ENCODE measurements around the gene SLC13A5. TPM values are rescaled to one million over a fixed set of nuclear protein-coding genes. Genes with fewer than 3 reads are reported as not detected.

Gene SLC13A5
- total RNA-seq, 1 experiment from 2014 or later: 0.07 TPM

DNA sequence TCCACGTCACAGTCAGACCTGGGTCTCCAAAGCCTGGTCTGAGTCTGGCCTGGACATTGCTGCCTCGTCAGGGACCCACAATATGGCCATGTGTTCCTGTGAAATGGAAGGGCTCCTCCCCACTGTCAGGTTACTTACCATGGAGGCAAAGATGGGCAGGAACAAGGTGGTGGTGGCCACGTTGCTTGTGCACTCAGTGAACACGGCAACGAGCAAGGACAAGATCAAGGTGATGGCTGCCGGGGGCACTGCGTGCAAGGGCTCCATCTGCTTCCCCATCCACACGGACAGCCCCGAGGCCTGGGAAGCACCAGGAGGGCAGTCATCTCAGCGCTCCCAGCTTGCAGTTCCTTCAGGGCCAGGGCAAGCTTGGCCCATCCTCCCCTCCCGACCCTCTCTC, 22.5 kb downstream of the SLC13A5 start:
- no peak for ATAC-seq
- H3K9me2 ChIP-seq (ENCODE audit: insufficient read depth): no peaks in the 10 kb centered on the region
- TF ChIP-seq CBX3 (IDR thresholded peaks at IDR 0.05; ENCODE audit: low read depth) (no peak), TCF7L2 (IDR thresholded peaks at IDR 0.05; ENCODE audit: borderline replicate concordance, extremely low read depth, insufficient read depth, insufficient read length) (no peak)
- POLR2A ChIA-PET: no interaction called here
- no peak overlapping the region for H3K4me2 ChIP-seq (ENCODE audit: low read length)
- no peaks in the 10 kb centered on the region for H3K9me3 ChIP-seq (ENCODE audit: control insufficient read depth in 1 of 2, insufficient read depth in 1 of 2, low read depth in 1 of 2, low read length in 2 of 2)
- RAD21 ChIA-PET (ENCODE audit: low non-redundant PET in 1 of 2, low total read pairs in 2 of 2, uncharacterized antibody in 2 of 2, unreplicated experiment in 2 of 2): no interaction called here
- H3K27ac ChIP-seq (ENCODE audit: low read depth, low read length): no peak overlapping the region
- no peaks in the 10 kb centered on the region for H3K79me2 ChIP-seq (ENCODE audit: insufficient read depth, low read length)
- no peak overlapping the region for H3K9ac ChIP-seq (ENCODE audit: low read length)
- no peak overlapping the region for H3K4me3 ChIP-seq (replicated peaks in 1 of 2; ENCODE audit: low read depth in 1 of 2, low read length in 2 of 2)
- DNase-seq (ENCODE audit: low read depth, low spot score): no peak
- H3K4me1 ChIP-seq (ENCODE audit: control insufficient read depth in 1 of 2, insufficient read depth in 2 of 2, low read length in 2 of 2): no peaks in the 10 kb centered on the region
- intact Hi-C loops (cut with micrococcal nuclease): no loop called here
- no peaks in the 10 kb centered on the region for H3K36me3 ChIP-seq (ENCODE audit: control insufficient read depth in 1 of 2, insufficient read depth in 2 of 2, low read length in 2 of 2)
- H3K27me3 ChIP-seq (ENCODE audit: insufficient read depth, low read length): peaks cover 14% of the 10 kb centered on the region; the same call in 1 of the 2 replicates
- H4K20me1 ChIP-seq (ENCODE audit: insufficient read depth): no peaks in the 10 kb centered on the region
- BruUV-seq (replicated peaks): no TSS peak
- CTCF ChIA-PET: interaction anchor here (1.2 to 1.4 kb wide), 2 partner anchors 11 to 314 kb away, joined by 3 read pairs; no protein-coding TSS in a partner anchor
- H2AFZ ChIP-seq (ENCODE audit: low read depth, low read length, poor library complexity, severe bottlenecking): no peak overlapping the region

DNA sequence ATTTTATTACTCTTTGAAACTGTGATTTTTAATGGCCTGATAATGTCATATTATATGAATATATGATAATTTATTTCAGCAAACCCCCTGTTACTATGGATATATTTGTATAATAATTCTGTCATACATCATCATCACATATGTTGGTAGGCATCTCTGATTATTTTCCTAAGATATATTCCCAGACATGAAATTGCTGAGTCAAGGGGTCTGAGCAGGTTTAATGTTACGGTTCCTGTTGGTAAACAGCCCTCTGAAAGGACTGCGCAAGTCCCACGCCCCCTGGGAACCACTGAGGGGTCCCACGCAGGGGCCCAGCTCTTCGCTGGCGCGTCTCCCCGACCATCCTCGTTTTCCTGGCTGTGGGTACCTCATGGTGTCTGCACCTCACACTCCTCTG, 24.2 kb downstream of the SLC13A5 start:
- ChIA-PET RAD21 (ENCODE audit: low non-redundant PET in 1 of 2, low total read pairs in 2 of 2, uncharacterized antibody in 2 of 2, unreplicated experiment in 2 of 2) (no interaction called here), POLR2A (no interaction called here), CTCF (no interaction called here)
- no peaks in the 10 kb centered on the region for H3K36me3 ChIP-seq (ENCODE audit: control insufficient read depth in 1 of 2, insufficient read depth in 2 of 2, low read length in 2 of 2)
- no peaks in the 10 kb centered on the region for H4K20me1 ChIP-seq (ENCODE audit: insufficient read depth)
- TF ChIP-seq, protein P1, sequence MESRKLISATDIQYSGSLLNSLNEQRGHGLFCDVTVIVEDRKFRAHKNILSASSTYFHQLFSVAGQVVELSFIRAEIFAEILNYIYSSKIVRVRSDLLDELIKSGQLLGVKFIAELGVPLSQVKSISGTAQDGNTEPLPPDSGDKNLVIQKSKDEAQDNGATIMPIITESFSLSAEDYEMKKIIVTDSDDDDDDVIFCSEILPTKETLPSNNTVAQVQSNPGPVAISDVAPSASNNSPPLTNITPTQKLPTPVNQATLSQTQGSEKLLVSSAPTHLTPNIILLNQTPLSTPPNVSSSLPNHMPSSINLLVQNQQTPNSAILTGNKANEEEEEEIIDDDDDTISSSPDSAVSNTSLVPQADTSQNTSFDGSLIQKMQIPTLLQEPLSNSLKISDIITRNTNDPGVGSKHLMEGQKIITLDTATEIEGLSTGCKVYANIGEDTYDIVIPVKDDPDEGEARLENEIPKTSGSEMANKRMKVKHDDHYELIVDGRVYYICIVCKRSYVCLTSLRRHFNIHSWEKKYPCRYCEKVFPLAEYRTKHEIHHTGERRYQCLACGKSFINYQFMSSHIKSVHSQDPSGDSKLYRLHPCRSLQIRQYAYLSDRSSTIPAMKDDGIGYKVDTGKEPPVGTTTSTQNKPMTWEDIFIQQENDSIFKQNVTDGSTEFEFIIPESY (IDR thresholded peaks at IDR 0.05; ENCODE audit: extremely low read depth, insufficient replicate concordance, low read length): no peak
- TF ChIP-seq TCF7L2 (IDR thresholded peaks at IDR 0.05; ENCODE audit: borderline replicate concordance, extremely low read depth, insufficient read depth, insufficient read length) (no peak), JUND (IDR thresholded peaks at IDR 0.05) (no peak), RAD21 (IDR thresholded peaks at IDR 0.05; ENCODE audit: low read depth) (no peak), EZH2phosphoT487 (IDR thresholded peaks at IDR 0.05; ENCODE audit: borderline replicate concordance) (no peak), SIN3A (IDR thresholded peaks at IDR 0.05; ENCODE audit: low read depth) (no peak), ZNF274 (IDR thresholded peaks at IDR 0.05; ENCODE audit: low read depth, low read length) (no peak), CEBPB (IDR thresholded peaks at IDR 0.05; ENCODE audit: low read depth) (no peak)
- TF ChIP-seq, protein P2, sequence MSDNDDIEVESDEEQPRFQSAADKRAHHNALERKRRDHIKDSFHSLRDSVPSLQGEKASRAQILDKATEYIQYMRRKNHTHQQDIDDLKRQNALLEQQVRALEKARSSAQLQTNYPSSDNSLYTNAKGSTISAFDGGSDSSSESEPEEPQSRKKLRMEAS (IDR thresholded peaks at IDR 0.05): no peak
- no peak overlapping the region for H2AFZ ChIP-seq (ENCODE audit: low read depth, low read length, poor library complexity, severe bottlenecking)
- BruUV-seq (replicated peaks): no TSS peak
- no peaks in the 10 kb centered on the region for H3K9me2 ChIP-seq (ENCODE audit: insufficient read depth)
- ATAC-seq: no peak
- no peak overlapping the region for H3K27ac ChIP-seq (ENCODE audit: low read depth, low read length)
- DNase-seq (ENCODE audit: low read depth, low spot score): no peak
- H3K4me1 ChIP-seq (ENCODE audit: control insufficient read depth in 1 of 2, insufficient read depth in 2 of 2, low read length in 2 of 2): no peaks in the 10 kb centered on the region
- no peak overlapping the region for H3K9ac ChIP-seq (ENCODE audit: low read length)
- no peaks in the 10 kb centered on the region for H3K9me3 ChIP-seq (ENCODE audit: control insufficient read depth in 1 of 2, insufficient read depth in 1 of 2, low read depth in 1 of 2, low read length in 2 of 2)
- no peak overlapping the region for H3K4me2 ChIP-seq (ENCODE audit: low read length)
- H3K79me2 ChIP-seq (ENCODE audit: insufficient read depth, low read length): no peaks in the 10 kb centered on the region
- H3K4me3 ChIP-seq (replicated peaks in 1 of 2; ENCODE audit: low read depth in 1 of 2, low read length in 2 of 2): no peak overlapping the region
- intact Hi-C loops (cut with micrococcal nuclease): no loop called here
- H3K27me3 ChIP-seq (ENCODE audit: insufficient read depth, low read length): peaks cover 10% of the 10 kb centered on the region; the same call in 1 of the 2 replicates
